GM18511 (cell line): Measurements from ENCODE around the gene DENND5A.
"Not testable (repeated sequence)": the region's sequence is repeated elsewhere in the genome, so short reads cannot be mapped to it uniquely, and the experiment has no call there.

Experiments used
- ATAC-seq: cut with Tn5 transposase; IDR thresholded peaks from one replicate; pipeline ENCODE4 v1.9.1; 2021; ENCODE audit warnings: mild to moderate bottlenecking, moderate library complexity; ENCODE audit not compliant: unreplicated experiment

Gene DENND5A

DNA sequence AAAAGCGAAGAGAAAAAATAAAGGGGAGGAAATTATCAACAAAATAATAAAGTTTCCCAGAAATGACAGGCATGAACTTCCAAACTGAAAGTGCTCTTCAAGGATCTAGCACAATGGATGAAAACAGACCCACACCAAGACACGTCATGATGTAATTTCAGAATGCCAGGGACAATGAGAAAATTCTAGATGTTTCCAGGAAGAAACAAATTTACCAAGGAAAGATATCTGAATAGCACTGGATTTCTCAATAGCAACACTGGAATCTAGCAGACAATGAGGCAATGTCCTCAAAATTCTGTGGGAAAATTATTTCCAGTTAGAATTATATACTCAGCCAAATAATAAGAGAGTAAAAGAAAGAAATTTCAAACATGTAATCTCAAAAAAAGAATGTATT is 46.0 kb downstream of the DENND5A start:
- no peak for ATAC-seq

DNA sequence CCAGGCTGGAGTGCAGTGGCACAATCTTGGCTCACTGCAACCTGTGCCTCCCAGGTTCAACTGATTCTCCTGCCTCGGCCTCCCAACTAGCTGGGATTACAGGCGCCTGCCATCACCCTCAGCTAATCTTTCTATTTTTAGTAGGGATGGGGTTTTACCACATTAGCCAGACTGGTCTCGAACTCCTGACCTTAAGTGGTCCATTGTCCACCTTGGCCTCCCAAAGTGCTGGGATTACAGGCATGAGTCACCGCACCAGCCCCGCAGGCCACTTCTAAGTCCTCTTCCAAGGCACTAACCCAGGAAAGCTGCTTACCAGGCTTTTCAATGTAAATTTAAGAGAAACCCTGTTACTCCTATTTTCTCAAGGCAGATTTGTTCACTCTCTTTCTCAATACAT is 50.4 kb downstream of the DENND5A start:
- ATAC-seq, result no peak

GRCh38 chr11:9211322-9211721 is 53.8 kb downstream of the DENND5A start:
- ATAC-seq, result no peak

GRCh38 chr11:9210922-9211320 is 54.2 kb downstream of the DENND5A start:
- no peak for ATAC-seq

GRCh38 chr11:9210224-9210921 is 54.8 kb downstream of the DENND5A start:
- no peak for ATAC-seq

DNA sequence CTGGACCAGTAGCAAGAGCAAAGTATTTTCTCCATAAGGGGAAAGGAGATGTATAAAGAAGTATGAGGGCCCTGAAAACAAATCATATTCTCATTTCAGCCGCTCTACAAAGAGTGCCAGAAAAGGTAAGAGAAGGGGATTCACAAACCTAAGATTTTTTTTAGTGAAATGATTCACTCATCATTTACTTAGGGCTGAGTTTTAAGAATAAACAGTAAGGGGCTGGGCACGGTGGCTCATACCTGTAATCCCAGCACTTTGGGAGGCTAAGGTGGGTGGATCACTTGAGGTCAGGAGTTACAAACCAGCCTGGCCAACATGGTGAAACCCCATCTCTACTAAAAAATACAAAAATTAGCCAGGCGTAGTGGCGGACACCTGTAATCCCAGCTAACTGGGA is 55.5 kb downstream of the DENND5A start:
- peak; percentile 19 for ATAC-seq

DNA sequence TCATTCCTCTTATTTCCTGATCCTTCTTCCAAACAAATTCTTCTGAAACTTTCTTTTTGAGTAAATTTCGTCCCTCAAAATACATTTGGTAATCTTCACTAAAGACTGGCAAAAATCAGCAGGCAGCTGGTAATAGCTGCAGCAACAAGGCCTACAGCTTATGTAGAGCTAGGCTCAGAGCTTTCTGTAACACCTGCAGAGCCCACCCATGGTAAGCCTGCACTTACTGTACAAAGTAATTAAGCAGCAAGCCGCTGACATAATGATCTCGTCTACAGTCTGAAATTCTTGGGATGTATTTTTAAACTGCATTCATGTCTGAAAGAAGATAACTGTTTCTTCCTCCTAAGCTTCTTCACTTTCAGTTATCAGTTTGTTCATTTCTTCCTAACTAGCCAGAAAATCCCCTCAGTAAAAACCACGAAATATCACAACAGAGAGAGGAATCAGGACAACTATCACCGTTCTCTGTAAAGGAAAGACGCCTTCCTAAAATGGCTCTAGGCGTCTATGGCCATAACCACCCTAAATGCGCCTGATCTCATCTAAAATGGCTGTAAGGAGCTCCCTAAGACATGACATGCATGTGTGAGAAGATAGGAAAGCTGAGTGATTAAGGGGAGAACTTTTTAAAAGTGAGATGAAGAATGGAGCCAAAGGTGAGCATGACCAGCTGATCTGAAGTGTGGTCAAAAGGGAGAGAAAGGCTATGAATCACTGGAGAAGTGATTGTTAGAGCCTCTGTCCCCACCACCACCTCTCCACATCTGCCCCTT is 56.2 kb downstream of the DENND5A start:
- ATAC-seq, result peak; percentile 56

DNA sequence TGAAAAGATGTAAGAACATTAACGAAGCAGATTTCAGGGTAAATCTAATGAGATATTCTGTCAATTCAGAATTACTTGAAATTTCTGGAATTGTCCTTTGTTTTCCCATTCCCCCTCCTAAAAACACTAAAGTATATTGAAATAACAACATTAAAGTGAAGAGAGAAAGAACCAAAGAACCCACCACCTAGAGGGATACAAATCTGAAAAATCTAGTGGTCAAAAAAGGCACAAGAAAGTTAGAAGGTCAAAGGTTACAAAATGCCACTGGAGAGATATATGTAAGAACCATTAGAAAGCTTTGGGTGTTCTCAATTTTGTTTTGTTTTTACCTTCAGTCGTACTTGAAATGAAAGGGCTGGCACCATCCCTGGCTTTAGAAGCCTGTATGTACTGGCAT is 57.9 kb downstream of the DENND5A start:
- no peak for ATAC-seq

GRCh38 chr11:9206496-9206895 is 58.7 kb downstream of the DENND5A start:
- no peak for ATAC-seq

DNA sequence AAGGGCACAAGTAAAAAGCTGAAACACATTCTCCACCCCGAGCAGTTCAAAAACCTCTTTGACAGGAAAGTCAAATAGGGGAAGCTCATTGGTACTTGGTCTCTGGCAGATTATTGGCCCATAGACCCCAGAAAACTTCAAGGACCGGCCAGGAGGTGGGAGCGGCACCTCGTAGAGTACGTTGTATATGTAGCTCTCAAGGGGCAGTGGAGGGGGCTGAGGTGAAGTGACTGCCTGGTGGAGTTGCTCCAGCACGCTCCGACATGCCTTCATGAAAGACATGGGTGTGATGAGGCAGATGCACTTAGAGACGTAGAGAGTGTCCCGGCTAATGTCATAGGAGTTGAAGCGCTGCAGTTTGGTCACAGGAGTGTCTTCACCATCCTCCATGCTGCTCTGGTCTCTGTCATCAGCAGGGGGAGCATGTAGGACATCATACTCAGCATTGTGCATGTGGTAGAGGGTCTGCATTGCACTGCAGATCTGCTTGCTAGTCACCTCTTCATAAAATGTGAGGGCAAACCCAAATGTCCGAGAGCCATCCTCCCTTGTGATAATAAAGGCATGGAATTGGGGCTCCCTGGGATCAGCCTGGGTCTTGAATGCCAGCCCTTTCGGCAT is 61.3 kb downstream of the DENND5A start:
- no peak for ATAC-seq

DNA sequence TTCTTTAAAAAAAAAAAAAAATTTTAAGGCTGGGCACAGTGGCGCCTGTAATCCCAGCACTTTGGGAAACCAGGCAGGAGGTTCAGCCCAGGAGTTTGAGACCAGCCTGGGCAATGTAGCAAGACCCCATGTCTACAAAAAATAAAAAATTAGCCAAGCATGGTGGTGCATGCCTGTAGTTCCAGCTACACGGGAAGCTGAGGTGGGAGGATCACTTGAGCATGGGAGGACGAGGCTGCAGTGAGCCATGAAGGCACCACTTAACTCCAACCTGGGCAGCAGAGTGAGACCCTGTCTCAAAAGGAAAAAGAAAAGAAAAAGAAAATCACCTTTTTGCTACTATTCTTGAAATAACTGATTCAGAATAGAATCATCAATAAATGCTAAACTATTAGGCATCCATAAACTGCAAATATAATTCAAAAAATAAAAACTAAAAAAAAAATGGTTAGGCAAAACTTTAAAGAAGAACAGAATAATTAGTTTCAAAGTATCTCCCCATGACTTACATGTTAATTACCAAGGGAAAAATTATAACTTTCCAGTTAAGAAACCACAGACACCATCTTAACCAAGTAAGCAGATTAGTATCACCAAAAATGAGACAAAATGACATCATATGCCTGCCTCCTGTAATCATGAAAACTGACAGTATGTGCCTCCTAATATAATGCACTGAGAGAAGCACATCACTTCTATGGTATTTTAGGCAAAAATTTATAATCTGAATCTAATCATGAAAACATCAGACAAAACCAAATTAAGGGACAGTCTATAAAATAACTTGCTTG is 63.6 kb downstream of the DENND5A start:
- no peak for ATAC-seq

DNA sequence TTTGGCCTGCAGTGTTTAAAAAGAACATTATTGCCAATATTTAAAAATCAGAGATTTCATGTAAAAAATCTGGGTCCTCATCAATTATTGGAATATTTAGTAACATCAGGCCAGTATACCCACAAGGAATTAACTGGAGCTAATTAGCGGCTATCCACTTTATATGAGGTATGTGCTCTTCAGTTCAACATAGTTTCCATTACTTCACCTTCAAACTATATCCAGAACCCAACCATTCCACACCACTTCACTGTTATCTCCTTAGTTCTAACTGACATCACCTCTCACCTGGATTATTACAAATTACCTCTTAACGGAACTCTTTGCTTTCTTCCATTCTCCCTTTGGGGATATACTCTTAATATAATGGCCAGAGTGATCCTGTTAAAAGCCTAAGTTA is 64.7 kb downstream of the DENND5A start:
- ATAC-seq, result no peak

DNA sequence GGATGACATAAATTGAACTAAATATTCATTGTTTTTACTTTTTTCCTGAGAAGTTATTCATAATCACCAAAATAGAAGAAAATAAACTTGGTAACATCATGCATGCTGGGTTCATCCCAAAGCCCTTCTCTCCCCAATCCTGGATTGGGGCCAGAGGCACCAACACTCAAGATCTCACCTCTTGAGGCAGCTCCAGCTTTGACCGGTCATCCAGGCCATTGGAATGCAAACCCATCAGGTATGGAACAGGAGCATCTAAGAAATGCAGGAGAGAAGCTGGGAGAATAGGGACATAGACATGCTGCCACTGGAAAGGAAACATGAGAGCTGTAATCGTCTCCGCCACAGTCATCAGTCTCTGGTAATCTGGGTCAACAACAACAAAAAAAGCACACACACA is 71.8 kb downstream of the DENND5A start:
- no peak for ATAC-seq

DNA sequence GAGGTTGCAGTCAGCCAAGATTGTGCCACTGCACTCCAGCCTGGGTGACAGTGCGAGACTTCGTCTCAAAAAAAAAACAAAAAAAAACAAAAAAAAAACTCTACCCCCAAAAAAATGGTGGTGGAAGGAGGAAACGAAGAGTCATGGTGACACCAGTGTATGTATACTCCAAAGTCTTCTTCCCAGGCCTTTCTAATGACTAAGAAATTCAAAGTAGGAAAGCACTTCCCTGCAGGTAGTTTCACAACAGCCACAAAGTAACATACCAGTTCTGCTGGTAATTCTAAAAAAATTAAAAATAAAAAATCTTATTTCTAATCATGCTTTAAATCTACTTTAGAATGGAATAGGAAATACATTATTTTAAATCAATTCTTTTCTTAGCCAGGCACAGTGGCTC is 72.6 kb downstream of the DENND5A start:
- no peak for ATAC-seq

- ATAC-seq, result not testable (repeated sequence)
Observed at GRCh38 chr11:9190326-9191016, 74.7 kb downstream of the DENND5A start.

- ATAC-seq, result not testable (repeated sequence)
Observed at GRCh38 chr11:9188860-9189259, 76.3 kb downstream of the DENND5A start.

DNA sequence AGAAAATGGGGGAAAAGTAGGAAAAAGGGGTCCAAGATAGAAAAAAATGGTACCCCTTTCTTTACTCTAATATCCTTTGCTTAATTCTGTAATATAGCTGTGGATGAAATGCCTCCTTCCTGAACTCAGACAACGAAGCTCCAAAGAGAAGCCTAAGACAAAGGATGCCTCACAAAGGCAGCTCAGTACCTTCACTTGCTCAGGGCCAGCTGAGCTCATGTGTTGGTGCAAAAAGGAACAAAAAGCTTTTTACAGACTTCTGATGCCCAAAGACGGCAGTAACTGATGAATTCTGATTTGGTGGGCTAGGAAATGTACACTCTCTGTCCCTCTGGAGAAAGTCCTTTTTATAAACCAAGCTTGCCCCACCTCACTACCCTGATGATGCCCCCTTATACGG is 77.5 kb downstream of the DENND5A start:
- ATAC-seq, result no peak

GRCh38 chr11:9184516-9184915 is 80.6 kb downstream of the DENND5A start:
- ATAC-seq, result no peak

- ATAC-seq, result no peak
Observed at GRCh38 chr11:9182180-9182871, 82.8 kb downstream of the DENND5A start.

GRCh38 chr11:9180784-9181183 is 84.4 kb downstream of the DENND5A start:
- ATAC-seq, result no peak
